Skeletal muscle tissue (tissue), 4 donors: Measurements from ENCODE around the gene TMEM220. TPM values are rescaled to one million over a fixed set of nuclear protein-coding genes. Genes with fewer than 3 reads are reported as not detected.
A peak's percentile ranks its signal among the peaks of the same experiment; 100 is the strongest.

ENCODE experiments used
- H3K27ac ChIP-seq: one replicate; pipeline ENCODE4 v1.7.0; 2013; ENCODE audit warnings: mild to moderate bottlenecking, low read depth, low read length, inconsistent platforms
- H3K27me3 ChIP-seq, 3 donors: one replicate each; pipeline ENCODE4 v1.7.0; 2013; ENCODE audit warnings: low read length in 3 of 3; ENCODE audit not compliant: control insufficient read depth in 3 of 3, insufficient read depth in 3 of 3
- H3K36me3 ChIP-seq, 3 donors: one replicate each; pipeline ENCODE4 v1.7.0; 2013; ENCODE audit warnings: low read length in 3 of 3; ENCODE audit not compliant: control insufficient read depth in 3 of 3, insufficient read depth in 3 of 3
- H3K4me1 ChIP-seq, 3 donors: one replicate each; pipeline ENCODE4 v1.7.0; 2013; ENCODE audit warnings: low read length in 3 of 3, mild to moderate bottlenecking in 3 of 3; ENCODE audit not compliant: control insufficient read depth in 3 of 3, insufficient read depth in 3 of 3
- H3K4me3 ChIP-seq, 3 donors: one replicate each; pipeline ENCODE4 v1.7.0; 2013; ENCODE audit warnings: low read length in 3 of 3
- H3K9ac ChIP-seq, 3 donors: one replicate each; pipeline ENCODE4 v1.7.0; 2013; ENCODE audit warnings: low read length in 3 of 3, mild to moderate bottlenecking in 3 of 3, moderate library complexity in 2 of 3, low read depth in 1 of 3
- H3K9me3 ChIP-seq, 3 donors: one replicate each; pipeline ENCODE4 v1.7.0; 2013; ENCODE audit warnings: low read length in 3 of 3; ENCODE audit not compliant: control insufficient read depth in 3 of 3
- total RNA-seq: library from RNA; depleted of rRNA; stranded (reverse); fragments of >200 nt; gene quantifications from one replicate; pipeline ENCODE4 v1.2.3, GENCODE V29; 2014
- donor health status: Osteomylitis.

Gene TMEM220
- total RNA-seq, result 5.2 TPM

GRCh38 chr17:10729334-10730193 lies at the start of gene TMEM220:
Gene TMEM220 (minus strand): TSS chr17:10730023. CDS start chr17:10729851, 172 bp downstream.
- Histone ChIP-seq H3K4me3 (peak within 1 kb of the TSS; percentile 83 to 87 (median 85)), H3K36me3 (peaks cover 8 to 24% (median 16%) of the 10 kb centered on the region in 3 donors), H3K27me3 (no peaks in the 10 kb centered on the region), H3K27ac (peak within 1 kb of the TSS; percentile 87), H3K9ac (peak within 1 kb of the TSS; percentile 76 to 91 (median 86)), H3K9me3 (no peaks in the 10 kb centered on the region), H3K4me1 (peaks cover 0 to 4% (median 0%) of the 10 kb centered on the region in 3 donors)

- no peak overlapping the region for H3K9ac ChIP-seq
- H3K4me1 ChIP-seq, result no peaks in the 10 kb centered on the region
- no peak overlapping the region for H3K4me3 ChIP-seq
- H3K9me3 ChIP-seq, result peaks cover 0 to 2% (median 0%) of the 10 kb centered on the region in 3 donors
- H3K27ac ChIP-seq, result no peak overlapping the region
- no peaks in the 10 kb centered on the region for H3K36me3 ChIP-seq
- no peaks in the 10 kb centered on the region for H3K27me3 ChIP-seq
These were observed 49.8 kb upstream of the TMEM220 start for GRCh38 chr17:10779609-10780008.

- Histone ChIP-seq H3K4me3 (no peak overlapping the region), H3K27ac (no peak overlapping the region), H3K9me3 (no peaks in the 10 kb centered on the region), H3K27me3 (no peaks in the 10 kb centered on the region), H3K36me3 (no peaks in the 10 kb centered on the region), H3K9ac (no peak overlapping the region), H3K4me1 (peaks cover 0 to 3% (median 0%) of the 10 kb centered on the region in 3 donors)
These were observed 48.1 kb upstream of the TMEM220 start for GRCh38 chr17:10777890-10778289.

- Histone ChIP-seq H3K36me3 (no peaks in the 10 kb centered on the region), H3K4me1 (peaks cover 0 to 3% (median 0%) of the 10 kb centered on the region in 3 donors), H3K4me3 (no peak overlapping the region), H3K27ac (no peak overlapping the region), H3K9me3 (peaks cover 0 to 2% (median 0%) of the 10 kb centered on the region in 3 donors), H3K9ac (no peak overlapping the region), H3K27me3 (no peaks in the 10 kb centered on the region)
These were observed 47.4 kb upstream of the TMEM220 start for GRCh38 chr17:10777131-10777807.

- H3K36me3 ChIP-seq, result no peaks in the 10 kb centered on the region
- peaks cover 0 to 2% (median 0%) of the 10 kb centered on the region in 3 donors for H3K9me3 ChIP-seq
- H3K27me3 ChIP-seq, result no peaks in the 10 kb centered on the region
- H3K9ac ChIP-seq, result no peak overlapping the region
- H3K27ac ChIP-seq, result no peak overlapping the region
- H3K4me3 ChIP-seq, result no peak overlapping the region
- H3K4me1 ChIP-seq, result peaks cover 0 to 3% (median 0%) of the 10 kb centered on the region in 3 donors
These were observed 46.6 kb upstream of the TMEM220 start for GRCh38 chr17:10776381-10776780.

- Histone ChIP-seq H3K4me1 (peaks cover 0 to 3% (median 0%) of the 10 kb centered on the region in 3 donors), H3K27me3 (no peaks in the 10 kb centered on the region), H3K9ac (no peak overlapping the region)
These were observed 46.0 kb upstream of the TMEM220 start for GRCh38 chr17:10775740-10776356.

GRCh38 chr17:10775058-10775457 lies 45.2 kb upstream of the TMEM220 start:
- Histone ChIP-seq H3K9me3 (peaks cover 0 to 2% (median 0%) of the 10 kb centered on the region in 3 donors), H3K9ac (no peak overlapping the region), H3K27ac (no peak overlapping the region)

More at GRCh38 chr17:10775740-10776356, 46.0 kb upstream of the TMEM220 start:
- Histone ChIP-seq H3K27ac (no peak overlapping the region), H3K4me3 (no peak overlapping the region), H3K9me3 (peaks cover 0 to 2% (median 0%) of the 10 kb centered on the region in 3 donors), H3K36me3 (no peaks in the 10 kb centered on the region)

GRCh38 chr17:10773391-10773790 lies 43.6 kb upstream of the TMEM220 start:
- Histone ChIP-seq H3K36me3 (no peaks in the 10 kb centered on the region), H3K4me3 (no peak overlapping the region), H3K27ac (no peak overlapping the region), H3K4me1 (peaks cover 0 to 6% (median 5%) of the 10 kb centered on the region in 3 donors), H3K9ac (no peak overlapping the region), H3K27me3 (no peaks in the 10 kb centered on the region), H3K9me3 (peaks cover 0 to 2% (median 0%) of the 10 kb centered on the region in 3 donors)

More at GRCh38 chr17:10775058-10775457, 45.2 kb upstream of the TMEM220 start:
- Histone ChIP-seq H3K4me3 (no peak overlapping the region), H3K4me1 (peaks cover 0 to 3% (median 0%) of the 10 kb centered on the region in 3 donors), H3K36me3 (no peaks in the 10 kb centered on the region), H3K27me3 (no peaks in the 10 kb centered on the region)

GRCh38 chr17:10772425-10773380 lies 42.9 kb upstream of the TMEM220 start:
- Histone ChIP-seq H3K9ac (no peak overlapping the region), H3K4me3 (no peak overlapping the region), H3K27ac (no peak overlapping the region), H3K36me3 (no peaks in the 10 kb centered on the region), H3K4me1 (peaks cover 0 to 6% (median 5%) of the 10 kb centered on the region in 3 donors), H3K27me3 (no peaks in the 10 kb centered on the region), H3K9me3 (peaks cover 0 to 2% (median 0%) of the 10 kb centered on the region in 3 donors)
